Motor neuron (in vitro differentiated cells): Measurements from ENCODE around the gene ZNF652. TPM values are rescaled to one million over a fixed set of nuclear protein-coding genes. Genes with fewer than 3 reads are reported as not detected.
"Not testable (repeated sequence)": the region's sequence is repeated elsewhere in the genome, so short reads cannot be mapped to it uniquely, and the experiment has no call there.

Experiments used
- ATAC-seq, 8 experiments: fragments of 200-7000 bp; cut with Tn5 transposase; replicated peaks in 6 of 8; 2 replicates each; pipeline ENCODE4 v1.8.0; 2021; ENCODE audit warnings: mild to moderate bottlenecking in 8 of 8, moderate library complexity in 8 of 8
- H3K27ac ChIP-seq, 2 donors: fragments of 250-450 bp; sonication (Bioruptor Pico); 2 replicates each; pipeline ENCODE4 v1.9.0; 2021; ENCODE audit warnings: antibody characterized with exemption in 2 of 2, mild to moderate bottlenecking in 2 of 2, moderate library complexity in 1 of 2
- H3K4me1 ChIP-seq, 2 donors: fragments of 250-450 bp; sonication (Bioruptor Pico); replicated peaks in 1 of 2; 2 replicates each; pipeline ENCODE4 v1.6.1; 2021; ENCODE audit warnings: antibody characterized with exemption in 2 of 2, mild to moderate bottlenecking in 2 of 2, moderate library complexity in 1 of 2
- H3K4me3 ChIP-seq, 5 donors: fragments of 250-450 bp; sonication (Bioruptor Pico); 2 replicates each; pipeline ENCODE4 v1.9.0; 2021; ENCODE audit warnings: antibody characterized with exemption in 5 of 5, mild to moderate bottlenecking in 5 of 5, moderate library complexity in 4 of 5
- WGBS, 10 experiments: fragments of 450-650 bp; shearing (Covaris generic); methylation state at CpG; one replicate each; pipeline ENCODE4 v1.0.0; 2022; 5-methylcytosine and 5-hydroxymethylcytosine counted together
- in situ Hi-C, 9 experiments: fragments of 400-800 bp; cut with MboI; loops; one replicate each; pipeline ENCODE4 v1.15.0; 2021; ENCODE audit warnings: low sequenced_read_pairs in 9 of 9, low pct_unique_long_range_greater_than_20kb in 2 of 9; ENCODE audit not compliant: unreplicated experiment in 9 of 9
- total RNA-seq, 8 experiments: library from RNA; unstranded; fragments of 300-600 nt; gene quantifications; 2 replicates each; pipeline versions ENCODE4 v1.2.3 to v1.2.4, GENCODE V29; 2022

Gene ZNF652
- total RNA-seq, 8 experiments from 2014 or later: 18.5 to 39.5 (median 30.9) TPM

- ATAC-seq: peak in 2 of 8 experiments; percentile 14 to 44
- Histone ChIP-seq H3K4me1 (no peaks in the 10 kb centered on the region), H3K4me3 (no peak overlapping the region), H3K27ac (no peak overlapping the region)
- in situ Hi-C loops: loop anchor here in 4 of 9 experiments (10.0 kb wide), 1 partner anchor 83 kb away; no protein-coding TSS in a partner anchor
- WGBS, 10 experiments: 0 to 71% (median 25%) methylated on average over 1 to 4 of the region's 4 CpGs; no CpG with 5 or more reads in 4 of the 10 experiments
These were observed 35.5 kb upstream of the ZNF652 start for GRCh38 chr17:49397586-49397985.

GRCh38 chr17:49393491-49394255 lies 31.6 kb upstream of the ZNF652 start:
- in situ Hi-C loops: loop anchor here in 4 of 9 experiments (10.0 kb wide), 1 partner anchor 79 kb away; no protein-coding TSS in a partner anchor
- no peaks in the 10 kb centered on the region for H3K4me1 ChIP-seq
- H3K27ac ChIP-seq: no peak overlapping the region
- WGBS, 10 experiments: 48 to 90% (median 72%) methylated on average over 2 to 5 of the region's 8 CpGs; no CpG with 5 or more reads in 2 of the 10 experiments
- ATAC-seq: no peak
- no peak overlapping the region for H3K4me3 ChIP-seq

- in situ Hi-C loops: loop anchor here in 4 of 9 experiments (10.0 kb wide), 1 partner anchor 76 kb away; no protein-coding TSS in a partner anchor
- no peaks in the 10 kb centered on the region for H3K4me1 ChIP-seq
- WGBS, 10 experiments: 65 to 100% (median 89%) methylated on average over 1 to 4 of the region's 9 CpGs; no CpG with 5 or more reads in 1 of the 10 experiments
- ATAC-seq: no peak
- H3K4me3 ChIP-seq: no peak overlapping the region
- H3K27ac ChIP-seq: no peak overlapping the region
These were observed 28.7 kb upstream of the ZNF652 start for GRCh38 chr17:49390548-49391324.

- in situ Hi-C loops: loop anchor here in 4 of 9 experiments (10.0 kb wide), 1 partner anchor 75 kb away; no protein-coding TSS in a partner anchor
- not testable (repeated sequence) for H3K27ac ChIP-seq, H3K4me3 ChIP-seq, H3K4me1 ChIP-seq
- WGBS, 10 experiments: 13 to 84% (median 77%) methylated on average over 3 to 9 of the region's 12 CpGs
- peak; percentile 82 to 93 (median 90) for ATAC-seq
These were observed 27.7 kb upstream of the ZNF652 start for GRCh38 chr17:49389514-49390347.

- ATAC-seq: no peak
- in situ Hi-C loops: no loop called here
- Histone ChIP-seq H3K4me3 (no peak overlapping the region), H3K27ac (no peak overlapping the region), H3K4me1 (no peaks in the 10 kb centered on the region)
- WGBS, 10 experiments: 77 to 100% (median 100%) methylated on average over 1 to 7 of the region's 8 CpGs; no CpG with 5 or more reads in 3 of the 10 experiments
These were observed 26.9 kb upstream of the ZNF652 start for GRCh38 chr17:49388692-49389513.

- Histone ChIP-seq H3K27ac (no peak overlapping the region), H3K4me3 (no peak overlapping the region), H3K4me1 (no peaks in the 10 kb centered on the region)
- ATAC-seq: no peak
- WGBS, 10 experiments: 70 to 100% (median 95%) methylated on average over 1 to 4 of the region's 6 CpGs; no CpG with 5 or more reads in 3 of the 10 experiments
- in situ Hi-C loops: no loop called here
These were observed 26.2 kb upstream of the ZNF652 start for GRCh38 chr17:49388290-49388640.

GRCh38 chr17:49387498-49388289 lies 25.6 kb upstream of the ZNF652 start:
- in situ Hi-C loops: no loop called here
- no peak overlapping the region for H3K27ac ChIP-seq
- no peak overlapping the region for H3K4me3 ChIP-seq
- H3K4me1 ChIP-seq: no peaks in the 10 kb centered on the region
- ATAC-seq: no peak
- WGBS, 10 experiments: 40 to 92% (median 76%) methylated on average over 2 to 7 of the region's 11 CpGs; no CpG with 5 or more reads in 2 of the 10 experiments

GRCh38 chr17:49386373-49386772 lies 24.3 kb upstream of the ZNF652 start:
- no peak overlapping the region for H3K27ac ChIP-seq
- no peak for ATAC-seq
- no peak overlapping the region for H3K4me3 ChIP-seq
- H3K4me1 ChIP-seq: no peaks in the 10 kb centered on the region
- in situ Hi-C loops: no loop called here
- 43 to 100% (median 92%) methylated on average over 1 to 9 of the region's 10 CpGs; no CpG with 5 or more reads in 2 of the 10 experiments for WGBS, 10 experiments

GRCh38 chr17:49384951-49385350 lies 22.9 kb upstream of the ZNF652 start:
- Histone ChIP-seq H3K4me3 (no peak overlapping the region), H3K4me1 (no peaks in the 10 kb centered on the region), H3K27ac (no peak overlapping the region)
- WGBS, 10 experiments: 55 to 89% (median 79%) methylated on average over 1 to 4 of the region's 4 CpGs; no CpG with 5 or more reads in 2 of the 10 experiments
- in situ Hi-C loops: no loop called here
- ATAC-seq: no peak

GRCh38 chr17:49383060-49383459 lies 21.0 kb upstream of the ZNF652 start:
- H3K4me1 ChIP-seq: no peaks in the 10 kb centered on the region
- peak in 3 of 8 experiments; percentile 77 to 94 (median 80) for ATAC-seq
- 0 to 80% (median 40%) methylated on average over 1 to 8 of the region's 10 CpGs; no CpG with 5 or more reads in 3 of the 10 experiments for WGBS, 10 experiments
- H3K4me3 ChIP-seq: no peak overlapping the region
- in situ Hi-C loops: no loop called here
- no peak overlapping the region for H3K27ac ChIP-seq

- no peak overlapping the region for H3K27ac ChIP-seq
- H3K4me3 ChIP-seq: no peak overlapping the region
- H3K4me1 ChIP-seq: no peaks in the 10 kb centered on the region
- ATAC-seq: no peak
- in situ Hi-C loops: no loop called here
- 0 to 100% (median 60%) methylated on average over 1 to 6 of the region's 7 CpGs; no CpG with 5 or more reads in 4 of the 10 experiments for WGBS, 10 experiments
These were observed 20.5 kb upstream of the ZNF652 start for GRCh38 chr17:49382556-49382955.
